NT2/D1 (cell line): ENCODE measurements around the gene PRKAR2A.
"Not testable (repeated sequence)": the region's sequence is repeated elsewhere in the genome, so short reads cannot be mapped to it uniquely, and the experiment has no call there.

Experiments used
- DNase-seq: peaks from one replicate; pipeline ENCODE4 v3.0.0-alpha.2; 2011; ENCODE audit warnings: low read depth, low spot score
- H3K27me3 ChIP-seq: 2 replicates; pipeline ENCODE4 v1.6.0; 2011; ENCODE audit warnings: mild to moderate bottlenecking; ENCODE audit not compliant: insufficient read length, insufficient read depth
- H3K36me3 ChIP-seq: 2 replicates; pipeline ENCODE4 v1.6.1; 2011; ENCODE audit warnings: mild to moderate bottlenecking, low read length, mixed read lengths; ENCODE audit not compliant: insufficient read depth, insufficient read length
- H3K4me1 ChIP-seq: 2 replicates; pipeline ENCODE4 v1.5.1; 2011; ENCODE audit not compliant: insufficient read depth, insufficient read length
- H3K4me3 ChIP-seq: 2 replicates; pipeline ENCODE4 v1.5.1; 2011; ENCODE audit warnings: low read depth; ENCODE audit not compliant: insufficient read length
- H3K9ac ChIP-seq: 2 replicates; pipeline ENCODE4 v1.6.0; 2011; ENCODE audit warnings: low read depth; ENCODE audit not compliant: insufficient read length
- H3K9me3 ChIP-seq: 2 replicates; pipeline ENCODE4 v1.5.1; 2011; ENCODE audit warnings: mild to moderate bottlenecking, low read length; ENCODE audit not compliant: insufficient read depth
- SUZ12 ChIP-seq: IDR thresholded peaks from 2 replicates; pipeline ENCODE4 v1.6.1; 2011; ENCODE audit not compliant: insufficient read length, insufficient read depth; ENCODE audit errors: extremely low read depth
- YY1 ChIP-seq: IDR thresholded peaks from 2 replicates; pipeline ENCODE4 v1.6.1; 2011; ENCODE audit not compliant: insufficient read length, insufficient read depth
- ZNF274 ChIP-seq: IDR thresholded peaks from 2 replicates; pipeline ENCODE4 v1.6.1; 2011; ENCODE audit warnings: mild to moderate bottlenecking, low read depth, low read length

Gene PRKAR2A

DNA sequence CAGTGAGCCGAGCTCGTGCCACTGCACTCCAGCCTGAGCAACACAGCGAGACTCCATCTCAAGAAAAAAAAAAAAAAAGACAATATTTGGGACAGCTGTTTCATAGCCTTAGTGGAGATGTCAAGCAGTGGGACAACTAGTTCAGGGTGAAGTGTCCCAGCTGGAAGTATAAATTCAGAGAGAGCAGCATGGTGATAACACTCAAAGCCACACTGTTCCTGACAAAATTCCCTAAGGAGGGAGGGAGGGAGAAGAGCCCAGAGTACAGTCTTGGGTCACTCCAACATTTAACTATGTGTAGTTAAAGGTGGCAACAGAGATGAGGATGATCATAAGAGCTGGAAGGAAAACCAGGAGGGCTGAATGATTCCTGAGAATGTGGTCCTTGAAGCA lies 109.5 kb downstream of the PRKAR2A start:
- TF ChIP-seq ZNF274 (no peak), YY1 (no peak), SUZ12 (no peak)

DNA sequence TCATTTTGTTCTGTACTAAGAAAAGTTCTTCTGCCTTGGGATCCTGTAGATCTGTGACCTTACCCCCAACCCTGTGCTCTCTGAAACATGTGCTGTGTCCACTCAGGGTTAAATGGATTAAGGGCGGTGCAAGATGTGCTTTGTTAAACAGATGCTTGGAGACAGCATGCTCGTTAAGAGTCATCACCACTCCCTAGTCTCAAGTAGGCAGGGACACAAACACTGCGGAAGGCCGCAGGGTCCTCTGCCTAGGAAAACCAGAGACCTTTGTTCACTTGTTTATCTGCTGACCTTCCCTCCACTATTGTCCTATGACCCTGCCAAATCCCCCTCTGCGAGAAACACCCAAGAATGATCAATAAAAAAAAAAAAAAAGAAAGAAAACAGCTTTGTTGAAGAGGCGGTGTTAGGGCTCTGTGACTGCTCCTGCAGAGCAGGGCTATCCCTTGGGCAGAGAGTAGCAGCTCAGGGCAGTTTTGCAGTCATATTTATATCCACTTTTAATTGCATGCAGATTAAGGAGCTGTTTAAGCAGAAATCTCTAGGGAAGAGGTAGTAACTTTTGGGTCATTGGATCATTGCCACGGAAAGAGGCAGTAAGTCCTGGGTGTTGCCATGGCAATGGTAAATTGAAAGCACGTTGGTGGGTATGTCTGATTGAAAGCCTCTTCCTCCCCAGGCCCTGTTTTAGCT lies 112.5 kb downstream of the PRKAR2A start:
- H3K9me3 ChIP-seq, H3K36me3 ChIP-seq, DNase-seq, H3K4me3 ChIP-seq, H3K27me3 ChIP-seq, H3K4me1 ChIP-seq: not testable (repeated sequence)
- H3K9ac ChIP-seq = peak overlapping the region; percentile 21

More for the DNA sequence above, 109.5 kb downstream of the PRKAR2A start:
- H3K9ac ChIP-seq = no peak overlapping the region
- no peak for DNase-seq
- peaks cover 9% of the 10 kb centered on the region for H3K4me1 ChIP-seq
- no peaks in the 10 kb centered on the region for H3K9me3 ChIP-seq
- H3K27me3 ChIP-seq = no peaks in the 10 kb centered on the region
- H3K4me3 ChIP-seq = no peak overlapping the region
- no peaks in the 10 kb centered on the region for H3K36me3 ChIP-seq

DNA sequence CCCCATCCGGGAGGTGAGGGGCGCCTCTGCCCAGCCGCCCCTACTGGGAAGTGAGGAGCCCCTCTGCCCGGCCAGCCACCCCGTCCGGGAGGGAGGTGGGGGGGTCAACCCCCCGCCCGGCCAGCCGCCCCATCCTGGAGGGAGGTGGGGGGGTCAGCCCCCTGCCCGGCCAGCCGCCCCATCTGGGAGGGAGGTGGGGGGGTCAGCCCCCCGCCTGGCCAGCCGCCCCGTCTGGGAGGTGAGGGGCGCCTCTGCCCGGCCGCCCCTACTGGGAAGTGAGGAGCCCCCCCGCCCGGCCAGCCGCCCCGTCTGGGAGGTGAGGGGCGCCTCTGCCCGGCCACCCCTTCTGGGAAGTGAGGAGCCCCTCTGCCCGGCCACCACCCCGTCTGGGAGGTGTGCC lies 113.1 kb downstream of the PRKAR2A start:
- not testable (repeated sequence) for H3K4me3 ChIP-seq, DNase-seq, H3K27me3 ChIP-seq, H3K9ac ChIP-seq, H3K36me3 ChIP-seq, H3K4me1 ChIP-seq, H3K9me3 ChIP-seq

DNA sequence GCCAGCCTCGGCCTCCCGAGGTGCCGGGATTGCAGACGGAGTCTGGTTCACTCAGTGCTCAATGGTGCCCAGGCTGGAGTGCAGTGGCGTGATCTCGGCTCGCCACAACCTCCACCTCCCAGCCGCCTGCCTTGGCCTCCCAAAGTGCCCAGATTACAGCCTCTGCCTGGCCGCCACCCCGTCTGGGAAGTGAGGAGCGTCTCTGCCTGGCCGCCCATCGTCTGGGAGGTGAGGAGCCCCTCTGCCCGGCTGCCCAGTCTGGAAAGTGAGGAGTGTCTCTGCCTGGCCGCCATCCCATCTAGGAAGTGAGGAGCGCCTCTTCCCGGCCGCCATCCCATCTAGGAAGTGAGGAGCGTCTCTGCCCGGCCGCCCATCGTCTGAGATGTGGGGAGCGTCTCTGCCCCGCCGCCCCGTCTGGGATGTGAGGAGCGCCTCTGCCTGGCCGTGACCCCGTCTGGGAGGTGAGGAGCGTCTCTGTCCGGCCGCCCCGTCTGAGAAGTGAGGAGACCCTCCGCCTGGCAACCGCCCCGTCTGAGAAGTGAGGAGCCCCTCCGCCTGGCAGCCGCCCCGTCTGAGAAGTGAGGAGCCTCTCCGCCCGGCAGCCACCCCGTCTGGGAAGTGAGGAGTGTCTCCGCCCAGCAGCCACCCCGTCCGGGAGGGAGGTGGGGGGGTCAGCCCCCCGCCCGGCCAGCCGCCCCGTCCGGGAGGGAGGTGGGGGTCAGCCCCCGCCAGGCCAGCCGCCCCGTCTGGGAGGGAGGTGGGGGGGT lies 113.7 kb downstream of the PRKAR2A start:
- H3K4me3 ChIP-seq, H3K27me3 ChIP-seq, H3K4me1 ChIP-seq, H3K9ac ChIP-seq, H3K36me3 ChIP-seq, DNase-seq, H3K9me3 ChIP-seq: not testable (repeated sequence)

DNA sequence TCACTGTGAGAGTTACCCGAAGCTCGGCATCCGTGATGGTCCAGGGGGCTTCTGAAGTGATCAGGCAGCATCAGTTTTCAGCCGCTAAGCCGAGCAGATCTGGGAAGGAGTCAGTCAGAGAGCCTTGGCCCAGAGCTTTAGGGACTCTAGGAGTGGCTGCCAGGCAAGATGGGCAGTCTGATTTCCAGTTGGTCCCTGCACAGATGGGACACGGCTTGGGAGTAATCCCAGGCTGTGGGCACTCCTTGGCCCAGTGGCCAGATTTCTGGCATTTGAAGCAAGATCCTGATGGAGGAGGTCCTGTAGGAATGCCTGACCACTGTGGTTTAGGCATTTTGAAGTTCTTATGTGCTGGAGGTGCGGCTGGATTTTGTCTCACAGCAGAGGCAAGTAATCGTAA lies 120.2 kb downstream of the PRKAR2A start:
- Histone ChIP-seq H3K27me3 (no peaks in the 10 kb centered on the region), H3K36me3 (no peaks in the 10 kb centered on the region), H3K4me3 (no peak overlapping the region), H3K4me1 (no peaks in the 10 kb centered on the region), H3K9me3 (peaks cover 12% of the 10 kb centered on the region; the same call in 1 of the 2 replicates), H3K9ac (no peak overlapping the region)
- DNase-seq = no peak
- TF ChIP-seq ZNF274 (no peak), SUZ12 (no peak), YY1 (no peak)

DNA sequence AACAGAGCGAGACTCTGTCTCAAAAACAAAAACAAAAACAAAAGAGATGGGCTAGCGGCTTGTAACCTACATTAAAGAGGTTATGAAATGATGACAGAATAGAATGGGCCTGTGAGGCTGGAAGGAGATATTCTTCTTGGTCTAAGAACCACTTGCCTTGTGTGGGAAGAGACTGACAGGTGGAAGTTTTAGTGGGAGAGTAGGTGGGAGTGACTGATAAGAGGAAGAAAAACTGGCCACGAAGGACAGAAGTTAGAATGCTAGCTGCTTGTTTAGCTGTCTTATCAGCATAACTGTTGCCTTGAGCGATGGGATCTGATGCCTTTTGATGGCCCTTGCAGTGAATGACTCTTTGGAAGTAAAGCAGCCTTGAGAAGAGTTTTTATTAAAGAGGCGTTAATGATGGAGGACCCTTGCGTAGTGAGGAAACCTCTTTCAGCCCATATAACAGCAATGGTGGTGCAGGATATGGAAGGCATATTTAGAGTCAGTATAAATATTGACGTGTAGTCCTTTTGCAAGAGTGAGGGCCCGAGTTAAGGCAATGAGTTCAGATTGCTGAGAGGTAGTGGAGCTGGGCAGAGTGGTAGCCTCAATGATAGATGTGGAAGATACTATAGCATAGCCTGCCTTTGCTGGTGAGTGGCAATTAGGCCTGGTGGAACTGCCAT lies 122.4 kb downstream of the PRKAR2A start:
- not testable (repeated sequence) for H3K4me1 ChIP-seq, H3K27me3 ChIP-seq, H3K9ac ChIP-seq, DNase-seq, H3K4me3 ChIP-seq, H3K36me3 ChIP-seq
- H3K9me3 ChIP-seq = peaks cover 12% of the 10 kb centered on the region; the same call in 1 of the 2 replicates

DNA sequence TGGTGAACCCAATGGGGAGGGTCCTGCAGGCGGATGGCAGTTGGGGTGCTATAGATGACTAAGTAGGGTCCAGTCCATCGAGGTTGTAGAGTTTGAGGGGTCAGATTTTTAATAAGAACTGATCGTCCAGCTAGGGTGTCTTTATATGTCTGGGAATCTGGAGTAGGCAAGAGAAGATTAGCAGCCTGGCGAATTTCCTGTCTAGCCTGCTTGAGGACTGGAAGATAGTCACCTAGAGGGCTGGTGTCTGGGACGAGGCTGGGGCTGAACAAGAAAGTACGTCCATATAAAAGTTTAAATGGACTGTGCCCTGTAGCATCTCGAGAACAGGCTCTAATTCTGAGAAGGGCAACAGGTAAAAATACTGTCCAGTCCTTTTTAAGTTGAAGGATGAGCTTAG lies 123.9 kb downstream of the PRKAR2A start:
- Histone ChIP-seq H3K4me3 (no peak overlapping the region), H3K4me1 (no peaks in the 10 kb centered on the region), H3K27me3 (no peaks in the 10 kb centered on the region), H3K9me3 (peaks cover 12% of the 10 kb centered on the region; the same call in 1 of the 2 replicates), H3K36me3 (no peaks in the 10 kb centered on the region), H3K9ac (no peak overlapping the region)
- DNase-seq = no peak
- TF ChIP-seq SUZ12 (no peak), YY1 (no peak), ZNF274 (no peak)

DNA sequence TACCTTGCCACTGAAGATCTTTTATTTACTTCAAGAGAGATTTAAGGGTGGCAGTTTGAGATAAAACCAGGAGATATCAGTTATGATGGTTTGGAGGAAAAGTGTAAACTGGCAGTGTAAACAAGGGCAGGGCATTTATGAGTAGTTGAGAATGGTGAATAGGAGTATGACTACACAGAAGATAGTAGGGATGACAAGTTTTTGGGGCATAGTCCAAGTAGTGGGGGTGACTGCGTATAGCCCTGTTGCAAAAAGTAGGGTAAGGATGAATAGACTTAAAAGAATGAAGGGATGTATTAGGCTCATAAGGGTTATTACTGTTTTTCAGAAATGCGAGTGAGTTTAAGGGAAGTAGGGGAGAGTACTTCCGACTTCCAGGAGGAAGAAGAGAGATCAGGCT lies 124.4 kb downstream of the PRKAR2A start:
- H3K27me3 ChIP-seq, H3K9ac ChIP-seq, H3K36me3 ChIP-seq, DNase-seq, H3K4me1 ChIP-seq, H3K4me3 ChIP-seq: not testable (repeated sequence)
- peaks cover 12% of the 10 kb centered on the region; the same call in 1 of the 2 replicates for H3K9me3 ChIP-seq
